IMR-90 (cell line): ENCODE data around the gene TNS3. TPM values are rescaled to one million over a fixed set of nuclear protein-coding genes. Genes with fewer than 3 reads are reported as not detected.

ENCODE experiments used
- ATAC-seq: fragments of 200-7000 bp; cut with Tn5 transposase; 2 replicates; pipeline ENCODE4 v1.9.1; 2020; ENCODE audit warnings: low read depth, mild to moderate bottlenecking, moderate library complexity
- BruUV-seq: library from RNA; stranded (reverse); fragments of 400-500 nt; replicated peaks from 2 replicates; lab custom pipeline; 2021; lab: Mats Ljungman, UMichigan
- CTCF ChIA-PET: fragments of 300-600 bp; formaldehyde crosslinking; extraction: SDS; loops from one replicate; lab custom pipeline; 2021; ENCODE audit warnings: antibody characterized with exemption; lab: Yijun Ruan, JAX
- POLR2A ChIA-PET: fragments of 300-600 bp; sonication (Branson Sonifier 250); formaldehyde crosslinking; loops from one replicate; lab custom pipeline; 2022; ENCODE audit warnings: antibody characterized with exemption; ENCODE audit not compliant: unreplicated experiment; lab: Charles Lee
- DNase-seq: peaks from one replicate; pipeline ENCODE4 v3.0.0; 2013
- H2AFZ ChIP-seq: replicated peaks from 2 replicates; pipeline ENCODE3; 2013; ENCODE audit warnings: low read length, mild to moderate bottlenecking; ENCODE audit not compliant: poor library complexity
- H2AK5ac ChIP-seq: 2 replicates; pipeline ENCODE4 v1.6.1; 2013; ENCODE audit warnings: low read depth, low read length, inconsistent platforms
- H2AK9ac ChIP-seq: replicated peaks from 2 replicates; pipeline ENCODE3; 2013; ENCODE audit warnings: mild to moderate bottlenecking, low read depth, low read length, moderate library complexity; ENCODE audit not compliant: poor library complexity
- H2BK120ac ChIP-seq: 2 replicates; pipeline ENCODE4 v1.6.1; 2013; ENCODE audit warnings: low read depth, low read length, inconsistent platforms
- H2BK15ac ChIP-seq: 3 replicates; pipeline ENCODE4 v1.6.1; 2013; ENCODE audit warnings: low read depth, low read length, inconsistent platforms
- H2BK20ac ChIP-seq: 2 replicates; pipeline ENCODE4 v1.6.1; 2013; ENCODE audit warnings: low read depth, mild to moderate bottlenecking, inconsistent platforms, low read length, moderate library complexity
- H2BK5ac ChIP-seq: 2 replicates; pipeline ENCODE4 v1.6.1; 2013; ENCODE audit warnings: mild to moderate bottlenecking, low read depth, low read length, inconsistent platforms; ENCODE audit not compliant: poor library complexity, severe bottlenecking
- H3K14ac ChIP-seq: replicated peaks from 2 replicates; pipeline ENCODE4 v1.6.1; 2013; ENCODE audit warnings: low read depth, low read length, inconsistent platforms
- H3K18ac ChIP-seq: 2 replicates; pipeline ENCODE4 v1.6.1; 2013; ENCODE audit warnings: low read depth, low read length, control low read depth
- H3K23ac ChIP-seq: 2 replicates; pipeline ENCODE4 v1.6.1; 2013; ENCODE audit warnings: low read depth, low read length, inconsistent platforms
- H3K27ac ChIP-seq: 2 replicates; pipeline ENCODE4 v1.5.1; 2013; ENCODE audit warnings: mild to moderate bottlenecking, control low read depth, low read length; ENCODE audit not compliant: insufficient read depth
- H3K27me3 ChIP-seq: 2 replicates; pipeline ENCODE4 v1.6.1; 2013; ENCODE audit warnings: low read length; ENCODE audit not compliant: control insufficient read depth, insufficient read depth
- H3K36me3 ChIP-seq: 2 replicates; pipeline ENCODE4 v1.6.1; 2013; ENCODE audit warnings: low read length, mixed read lengths; ENCODE audit not compliant: control insufficient read depth, insufficient read depth
- H3K4ac ChIP-seq: 2 replicates; pipeline ENCODE4 v1.6.1; 2013; ENCODE audit warnings: low read depth, low read length, inconsistent platforms
- H3K4me1 ChIP-seq: 2 replicates; pipeline ENCODE4 v1.6.1; 2013; ENCODE audit warnings: low read length, mixed read lengths; ENCODE audit not compliant: control insufficient read depth, insufficient read depth
- H3K4me2 ChIP-seq: 2 replicates; pipeline ENCODE4 v1.6.1; 2013; ENCODE audit warnings: low read depth, mild to moderate bottlenecking, control low read depth, low read length, moderate library complexity
- H3K4me3 ChIP-seq: 2 replicates; pipeline ENCODE4 v1.5.1; 2013; ENCODE audit warnings: low read depth, mild to moderate bottlenecking, control low read depth, low read length, moderate library complexity; ENCODE audit not compliant: insufficient read depth
- H3K56ac ChIP-seq: 2 replicates; pipeline ENCODE4 v1.6.1; 2013; ENCODE audit warnings: low read length, inconsistent platforms; ENCODE audit not compliant: insufficient read depth; ENCODE audit errors: extremely low read depth
- H3K79me1 ChIP-seq, 2 experiments: 2 replicates each; pipeline ENCODE4 v1.6.1; 2013; ENCODE audit warnings: low read length in 2 of 2, inconsistent platforms in 1 of 2, low read depth in 1 of 2
- H3K9ac ChIP-seq: 2 replicates; pipeline ENCODE4 v1.6.1; 2013; ENCODE audit warnings: low read depth, low read length, control low read depth
- H3K9me1 ChIP-seq: 2 replicates; pipeline ENCODE4 v1.6.1; 2013; ENCODE audit warnings: low read length, inconsistent platforms; ENCODE audit not compliant: insufficient read depth
- H3K9me3 ChIP-seq: 2 replicates; pipeline ENCODE4 v1.6.1; 2013; ENCODE audit warnings: low read length; ENCODE audit not compliant: control insufficient read depth, insufficient read depth
- H4K20me1 ChIP-seq: 2 replicates; pipeline ENCODE4 v1.6.1; 2013; ENCODE audit warnings: low read length, inconsistent platforms; ENCODE audit not compliant: insufficient read depth
- H4K5ac ChIP-seq: 2 replicates; pipeline ENCODE4 v1.6.1; 2013; ENCODE audit warnings: mild to moderate bottlenecking, low read depth, low read length, control low read depth
- H4K8ac ChIP-seq, 2 experiments: 2 replicates each; pipeline ENCODE4 v1.6.1; 2013; ENCODE audit warnings: low read depth in 2 of 2, low read length in 2 of 2, control low read depth in 1 of 2, inconsistent platforms in 1 of 2
- H4K91ac ChIP-seq: 2 replicates; pipeline ENCODE4 v1.6.1; 2013; ENCODE audit warnings: low read depth, low read length, inconsistent platforms; ENCODE audit not compliant: insufficient read depth
- POLR2A ChIP-seq: IDR thresholded peaks from 2 replicates; pipeline ENCODE4 v1.6.1; 2012; ENCODE audit warnings: mild to moderate bottlenecking, low read depth, low read length
- RFX5 ChIP-seq: IDR thresholded peaks from 2 replicates; pipeline ENCODE4 v1.8.0; 2012; ENCODE audit warnings: low read depth, mild to moderate bottlenecking, low read length, moderate library complexity
- WGBS, 2 experiments: methylation state at CpG; one replicate each; pipeline versions ENCODE4 v1.1.5 to v1.1.7; 2013; ENCODE audit warnings: missing lambda C conversion rate in 2 of 2; ENCODE audit not compliant: insufficient read length in 1 of 2; ENCODE audit errors: extremely low coverage in 2 of 2; 5-methylcytosine and 5-hydroxymethylcytosine counted together
- dilution Hi-C: fragments of 300-500 bp; cut with HindIII; formaldehyde crosslinking; loops from one replicate; pipeline ENCODE4 v1.14.3; 2018; ENCODE audit warnings: low sequenced_read_pairs; ENCODE audit not compliant: unreplicated experiment
- in situ Hi-C: fragments of 300-500 bp; cut with MboI; formaldehyde crosslinking; loops from 3 replicates; pipeline ENCODE4 v1.14.3; 2019; ENCODE audit warnings: low sequenced_read_pairs, inconsistent platforms, mixed read lengths
- intact Hi-C: fragments of 100-400 bp; cut with micrococcal nuclease; formaldehyde crosslinking; loops from 2 replicates; pipeline ENCODE4 v1.10.0; 2022
- polyA plus RNA-seq, 3 experiments: library from polyadenylated mRNA; depleted of rRNA; stranded (reverse); fragments of >200 nt; gene quantifications; 2 replicates each; pipeline ENCODE4 v1.2.3, GENCODE V29; 2012; ENCODE audit warnings: low replicate concordance in 1 of 3
- total RNA-seq: library from RNA; depleted of rRNA; stranded (reverse); fragments of >200 nt; gene quantifications from 2 replicates; pipeline ENCODE4 v1.2.3, GENCODE V29; 2012
- TF ChIP-seq, protein P1 (sequence below): conservative IDR thresholded peaks from 2 replicates; pipeline ENCODE4 v1.5.1; 2012; ENCODE audit warnings: mild to moderate bottlenecking, low read depth, low read length, improper control_type of control experiment

TNS3 gene
- total and polyA plus RNA-seq, 2 of the 4 experiments (the other 2 are of a cell fraction) = 64.3 to 79.2 TPM

- no peak overlapping the region for H2AFZ ChIP-seq
- H3K27me3 ChIP-seq = no peaks in the 10 kb centered on the region
- DNase-seq (no peak), ATAC-seq (no peak)
- H4K20me1 ChIP-seq = peaks cover 22% of the 10 kb centered on the region
- H3K9me1 ChIP-seq = peaks cover 26% of the 10 kb centered on the region
- no peak overlapping the region for H3K9ac ChIP-seq
- H2BK20ac ChIP-seq = no peak overlapping the region
- no peak overlapping the region for H2BK15ac ChIP-seq
- no peak overlapping the region for H3K14ac ChIP-seq
- H3K79me1 ChIP-seq = peaks cover 13 to 57% of the 10 kb centered on the region in 2 experiments; a peak in 3 of 4 replicates
- H3K4me1 ChIP-seq = peaks cover 4% of the 10 kb centered on the region; the same call in 1 of the 2 replicates
- no peak overlapping the region for H2BK120ac ChIP-seq
- no peak overlapping the region for H4K5ac ChIP-seq
- no peak overlapping the region; the same call in 1 of the 2 replicates for H3K4ac ChIP-seq
- ChIA-PET POLR2A (no interaction called here), CTCF (interaction anchor here (1.4 kb wide), 1 partner anchor 35 kb away, joined by 3 read pairs; no protein-coding TSS in a partner anchor)
- TF ChIP-seq POLR2A (no peak), RFX5 (no peak)
- TF ChIP-seq, protein P1, sequence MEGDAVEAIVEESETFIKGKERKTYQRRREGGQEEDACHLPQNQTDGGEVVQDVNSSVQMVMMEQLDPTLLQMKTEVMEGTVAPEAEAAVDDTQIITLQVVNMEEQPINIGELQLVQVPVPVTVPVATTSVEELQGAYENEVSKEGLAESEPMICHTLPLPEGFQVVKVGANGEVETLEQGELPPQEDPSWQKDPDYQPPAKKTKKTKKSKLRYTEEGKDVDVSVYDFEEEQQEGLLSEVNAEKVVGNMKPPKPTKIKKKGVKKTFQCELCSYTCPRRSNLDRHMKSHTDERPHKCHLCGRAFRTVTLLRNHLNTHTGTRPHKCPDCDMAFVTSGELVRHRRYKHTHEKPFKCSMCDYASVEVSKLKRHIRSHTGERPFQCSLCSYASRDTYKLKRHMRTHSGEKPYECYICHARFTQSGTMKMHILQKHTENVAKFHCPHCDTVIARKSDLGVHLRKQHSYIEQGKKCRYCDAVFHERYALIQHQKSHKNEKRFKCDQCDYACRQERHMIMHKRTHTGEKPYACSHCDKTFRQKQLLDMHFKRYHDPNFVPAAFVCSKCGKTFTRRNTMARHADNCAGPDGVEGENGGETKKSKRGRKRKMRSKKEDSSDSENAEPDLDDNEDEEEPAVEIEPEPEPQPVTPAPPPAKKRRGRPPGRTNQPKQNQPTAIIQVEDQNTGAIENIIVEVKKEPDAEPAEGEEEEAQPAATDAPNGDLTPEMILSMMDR = 0 out of 2 replicates have a peak, but pooled peaks have one; percentile 8
- H3K56ac ChIP-seq = no peak overlapping the region
- in situ Hi-C loops = no loop called here
- H2AK9ac ChIP-seq = peak overlapping the region; percentile 23
- dilution Hi-C loops = no loop called here
- no peak overlapping the region for H3K27ac ChIP-seq
- H3K9me3 ChIP-seq = 0 out of 2 replicates have a peak, but pooled peaks cover 2% of the 10 kb centered on the region
- peaks cover 52% of the 10 kb centered on the region for H3K36me3 ChIP-seq
- no TSS peak for BruUV-seq
- intact Hi-C loops = no loop called here
- H3K23ac ChIP-seq = no peak overlapping the region
- WGBS, 2 experiments = 95% methylated on average over 12 of the region's 21 CpGs; no CpG with 5 or more reads in 1 of the 2 experiments
- no peak overlapping the region for H3K4me3 ChIP-seq
- H4K8ac ChIP-seq = no peak overlapping the region
- H2BK5ac ChIP-seq = no peak overlapping the region
- no peak overlapping the region for H3K18ac ChIP-seq
- no peak overlapping the region for H3K4me2 ChIP-seq
- H2AK5ac ChIP-seq = no peak overlapping the region; the same call in 1 of the 2 replicates
- H4K91ac ChIP-seq = no peak overlapping the region; the same call in 1 of the 2 replicates
Observed at GRCh38 chr7:47416492-47417480, 165.1 kb downstream of the TNS3 start.
